Stomach (tissue), 4 donors: ENCODE results near the gene PRKCA.

ENCODE experiments used
- CTCF ChIP-seq, 7 experiments: fragments of 450-650 bp in 4 of 7; fragments of 200-600 bp in 3 of 7; sonication (generic) in 3 of 7; IDR thresholded peaks; one replicate each; pipeline ENCODE4 v1.5.1; 2016 to 2019; ENCODE audit warnings: antibody characterized with exemption in 7 of 7, control low read depth in 2 of 7, mild to moderate bottlenecking in 1 of 7
- EP300 ChIP-seq: sonication (generic); formaldehyde crosslinking; IDR thresholded peaks from one replicate; pipeline ENCODE4 v1.6.1; 2017; ENCODE audit warnings: antibody characterized with exemption
- POLR2A ChIP-seq, 4 donors: fragments of 450-650 bp; IDR thresholded peaks; one replicate each; pipeline ENCODE4 v1.6.1; 2016; ENCODE audit warnings: antibody characterized with exemption in 4 of 4, control low read depth in 2 of 4, mild to moderate bottlenecking in 1 of 4, moderate library complexity in 1 of 4
- POLR2AphosphoS5 ChIP-seq, 3 donors: sonication (generic); formaldehyde crosslinking; IDR thresholded peaks; one replicate each; pipeline ENCODE4 v1.6.1; 2016; ENCODE audit warnings: antibody characterized with exemption in 3 of 3

GRCh38 chr17:66789093-66789492 lies 486.7 kb downstream of the PRKCA start:
- TF ChIP-seq CTCF (IDR thresholded peaks at IDR 0.05): no peak
- TF ChIP-seq POLR2AphosphoS5 (IDR thresholded peaks at IDR 0.05): no peak
- TF ChIP-seq EP300: no peak
- TF ChIP-seq POLR2A (IDR thresholded peaks at IDR 0.05): no peak
